Central memory CD8-positive, alpha-beta T cell (primary cell): ENCODE results near the gene SLC7A8.

Experiments
- ATAC-seq: fragments of 150-1000 bp; cut with Tn5 transposase; replicated peaks from 2 replicates; pipeline ENCODE4 v1.10.0; 2022; ENCODE audit warnings: mild to moderate bottlenecking, moderate FRiP score, moderate number of reproducible peaks; ENCODE audit not compliant: poor library complexity, severe bottlenecking; ENCODE audit errors: extremely low read depth
- DNase-seq, 2 donors: peaks; one replicate each; pipeline ENCODE4 v3.0.0; 2021; ENCODE audit warnings: low spot score in 2 of 2
- H3K27ac Mint-ChIP-seq: one replicate; pipeline ENCODE4 v1.8.0; 2022; ENCODE audit warnings: low read depth, mild to moderate bottlenecking, moderate library complexity, mixed read lengths
- H3K27me3 Mint-ChIP-seq: one replicate; pipeline ENCODE4 v1.8.0; 2022; ENCODE audit warnings: mixed read lengths
- H3K36me3 Mint-ChIP-seq: one replicate; pipeline ENCODE4 v1.8.0; 2022; ENCODE audit warnings: mild to moderate bottlenecking, moderate library complexity, mixed read lengths; ENCODE audit not compliant: insufficient read depth
- H3K4me1 Mint-ChIP-seq: one replicate; pipeline ENCODE4 v1.8.0; 2022; ENCODE audit warnings: mixed read lengths
- H3K4me3 Mint-ChIP-seq: one replicate; pipeline ENCODE4 v1.8.0; 2022; ENCODE audit warnings: mild to moderate bottlenecking, moderate library complexity, mixed read lengths
- H3K9me3 Mint-ChIP-seq: one replicate; pipeline ENCODE4 v1.8.0; 2022; ENCODE audit warnings: mixed read lengths

The SLC7A8 gene

DNA sequence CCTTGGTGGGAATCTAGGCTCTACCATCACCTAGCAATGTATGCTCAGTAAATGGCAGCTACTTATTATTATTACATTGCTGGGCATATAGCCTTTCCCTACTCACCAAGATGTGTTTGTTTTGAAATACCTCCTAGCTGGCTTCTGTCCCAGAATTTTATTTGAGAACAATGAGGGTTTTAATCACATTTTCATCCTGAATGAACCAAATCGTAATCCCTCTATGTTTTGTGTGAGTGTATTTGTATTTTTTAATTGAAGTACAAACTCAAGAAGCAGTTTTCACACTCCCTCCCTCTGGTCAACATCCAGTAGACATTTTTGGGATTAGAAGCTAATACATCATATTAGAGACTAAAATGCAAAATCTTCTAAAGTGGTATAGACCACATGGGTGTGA is 7.6 kb downstream of the SLC7A8 start:
- no peak overlapping the region for H3K27ac Mint-ChIP-seq
- H3K4me3 Mint-ChIP-seq: no peak overlapping the region
- no peak for DNase-seq
- H3K36me3 Mint-ChIP-seq: no peaks in the 10 kb centered on the region
- ATAC-seq: no peak
- no peaks in the 10 kb centered on the region for H3K4me1 Mint-ChIP-seq
- peaks cover 57% of the 10 kb centered on the region for H3K27me3 Mint-ChIP-seq
- H3K9me3 Mint-ChIP-seq: no peaks in the 10 kb centered on the region

DNA sequence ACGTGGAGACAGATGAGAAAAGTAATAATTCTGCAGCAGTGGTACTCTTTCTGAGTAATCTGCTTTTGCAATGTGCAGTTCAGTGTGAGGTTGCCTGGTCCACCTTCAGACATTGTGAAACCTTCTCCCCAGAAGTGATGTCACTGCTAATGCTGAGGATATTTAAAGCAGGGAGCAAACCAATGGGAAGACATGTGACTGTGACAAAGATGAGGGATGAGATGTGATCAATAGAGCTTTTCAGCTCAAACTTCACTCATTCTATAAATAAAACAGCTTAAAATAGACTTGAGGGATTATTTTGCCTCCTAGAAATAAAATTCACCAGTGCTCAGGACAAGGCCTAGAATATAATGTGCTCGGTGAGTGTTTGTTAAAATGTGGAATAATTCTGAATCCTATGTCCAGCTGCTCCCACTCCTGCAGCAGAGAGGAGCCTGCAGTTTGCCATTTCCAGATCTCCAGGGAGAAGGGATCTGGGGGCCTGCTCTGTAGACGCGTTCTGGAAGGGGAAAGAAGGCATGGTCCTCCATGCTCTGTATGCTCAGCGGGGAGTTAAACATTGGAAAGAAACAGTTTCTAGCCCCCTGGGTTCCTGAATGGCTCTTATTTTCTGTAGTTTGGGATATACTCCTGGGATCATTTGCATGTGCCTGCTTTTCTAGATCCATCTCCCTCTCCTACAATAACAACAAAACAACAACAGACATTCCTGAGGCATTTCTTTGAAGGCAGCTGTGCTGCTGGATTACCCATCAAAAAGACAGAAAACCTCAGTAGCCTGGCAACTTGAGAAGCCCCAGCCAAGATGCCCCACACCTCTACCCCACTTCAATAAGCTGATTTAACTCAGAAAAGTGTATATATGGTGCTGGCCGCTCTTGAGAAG is 8.9 kb downstream of the SLC7A8 start:
- H3K4me1 Mint-ChIP-seq: no peaks in the 10 kb centered on the region
- DNase-seq (no peak), ATAC-seq (no peak)
- no peak overlapping the region for H3K27ac Mint-ChIP-seq
- peaks cover 64% of the 10 kb centered on the region for H3K27me3 Mint-ChIP-seq
- H3K4me3 Mint-ChIP-seq: no peak overlapping the region
- H3K36me3 Mint-ChIP-seq: no peaks in the 10 kb centered on the region
- no peaks in the 10 kb centered on the region for H3K9me3 Mint-ChIP-seq

DNA sequence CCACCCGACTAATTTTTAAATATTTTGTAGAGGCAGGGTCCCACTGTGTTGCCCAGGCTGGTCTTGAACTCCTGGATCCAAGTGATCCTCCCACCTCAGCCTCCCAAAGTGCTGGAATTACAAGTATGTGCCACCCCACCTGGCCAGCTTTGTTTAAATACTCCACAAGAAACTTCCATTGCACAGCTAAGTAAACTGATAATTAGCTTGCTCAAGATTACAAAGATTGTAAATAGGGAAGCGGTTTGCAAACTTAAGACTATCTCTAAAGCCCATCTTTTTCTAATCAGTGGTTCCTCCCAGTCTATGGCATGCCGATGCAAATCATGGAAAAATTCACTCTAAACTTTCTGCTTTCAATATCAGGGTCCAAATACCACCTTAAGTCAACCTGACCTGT is 9.7 kb downstream of the SLC7A8 start:
- no peaks in the 10 kb centered on the region for H3K9me3 Mint-ChIP-seq
- ATAC-seq: no peak
- H3K27ac Mint-ChIP-seq: no peak overlapping the region
- H3K27me3 Mint-ChIP-seq: peaks cover 64% of the 10 kb centered on the region
- H3K4me1 Mint-ChIP-seq: no peaks in the 10 kb centered on the region
- H3K36me3 Mint-ChIP-seq: no peaks in the 10 kb centered on the region
- H3K4me3 Mint-ChIP-seq: no peak overlapping the region
- DNase-seq: no peak

DNA sequence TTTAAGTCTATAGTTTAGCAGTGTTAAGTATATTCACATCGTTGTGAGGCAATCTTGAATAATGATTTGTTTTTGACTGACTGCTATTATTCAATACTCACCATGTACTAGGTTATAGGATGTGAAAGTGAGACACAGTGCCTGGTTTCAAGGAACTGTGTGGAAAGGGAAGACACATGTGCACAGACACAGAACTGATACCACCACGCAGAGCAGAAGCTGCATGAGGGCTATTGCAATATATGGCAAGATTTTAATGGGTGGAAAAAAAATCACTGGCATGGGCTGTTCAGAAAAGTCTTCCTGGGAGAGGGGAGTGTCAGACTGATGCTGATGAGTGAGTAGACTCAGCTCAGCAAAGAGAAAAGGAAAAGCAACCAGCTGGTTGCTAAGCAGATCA is 10.4 kb downstream of the SLC7A8 start:
- peaks cover 3% of the 10 kb centered on the region for H3K36me3 Mint-ChIP-seq
- H3K4me3 Mint-ChIP-seq: no peak overlapping the region
- ATAC-seq (no peak), DNase-seq (no peak)
- H3K27ac Mint-ChIP-seq: no peak overlapping the region
- H3K27me3 Mint-ChIP-seq: peaks cover 71% of the 10 kb centered on the region
- H3K9me3 Mint-ChIP-seq: no peaks in the 10 kb centered on the region
- H3K4me1 Mint-ChIP-seq: no peaks in the 10 kb centered on the region

DNA sequence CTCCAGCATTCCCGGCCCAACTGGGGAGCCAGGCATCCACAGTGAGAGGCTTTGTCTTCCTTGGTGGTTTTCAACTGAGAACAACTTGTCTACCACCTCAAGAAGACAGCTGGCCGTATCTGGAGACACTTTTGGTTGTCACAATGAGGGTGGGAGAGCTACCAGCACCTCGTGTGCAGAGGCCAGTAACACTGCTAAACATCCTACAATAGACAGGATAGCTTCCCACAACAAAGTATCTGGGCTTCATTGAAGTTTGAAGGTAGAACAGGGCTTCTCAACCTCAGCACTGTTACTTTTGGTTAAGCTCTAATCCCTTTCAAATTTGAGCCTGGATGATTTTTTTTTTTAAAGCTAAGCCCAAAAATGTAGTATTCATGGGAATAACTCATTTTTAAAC is 10.9 kb downstream of the SLC7A8 start:
- Mint-ChIP-seq H3K9me3 (no peaks in the 10 kb centered on the region), H3K27ac (no peak overlapping the region), H3K4me1 (no peaks in the 10 kb centered on the region), H3K27me3 (peaks cover 76% of the 10 kb centered on the region), H3K4me3 (no peak overlapping the region), H3K36me3 (peaks cover 3% of the 10 kb centered on the region)
- no peak for DNase-seq
- no peak for ATAC-seq

DNA sequence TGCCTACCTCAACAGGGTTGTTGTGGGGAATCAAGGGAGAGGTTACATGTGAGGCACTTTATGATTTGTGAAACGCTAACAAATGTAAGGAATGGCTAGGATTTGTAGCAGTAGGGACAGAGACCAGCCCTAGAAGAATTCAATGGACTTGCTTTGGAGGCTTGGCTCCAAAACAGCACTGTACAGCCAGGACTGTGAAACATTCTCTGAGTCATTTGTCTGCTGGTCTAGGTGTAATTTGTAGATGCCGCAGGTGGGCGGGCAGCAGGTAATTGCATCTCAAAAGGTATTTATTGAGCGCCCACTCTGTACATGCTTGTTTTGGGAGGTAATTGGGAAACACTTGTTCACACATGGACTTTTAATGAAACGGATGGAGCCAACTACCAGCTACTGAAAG is 11.4 kb downstream of the SLC7A8 start:
- H3K4me1 Mint-ChIP-seq: no peaks in the 10 kb centered on the region
- no peaks in the 10 kb centered on the region for H3K9me3 Mint-ChIP-seq
- H3K27ac Mint-ChIP-seq: no peak overlapping the region
- no peak for ATAC-seq
- no peak overlapping the region for H3K4me3 Mint-ChIP-seq
- H3K36me3 Mint-ChIP-seq: peaks cover 3% of the 10 kb centered on the region
- no peak for DNase-seq
- peaks cover 79% of the 10 kb centered on the region for H3K27me3 Mint-ChIP-seq

DNA sequence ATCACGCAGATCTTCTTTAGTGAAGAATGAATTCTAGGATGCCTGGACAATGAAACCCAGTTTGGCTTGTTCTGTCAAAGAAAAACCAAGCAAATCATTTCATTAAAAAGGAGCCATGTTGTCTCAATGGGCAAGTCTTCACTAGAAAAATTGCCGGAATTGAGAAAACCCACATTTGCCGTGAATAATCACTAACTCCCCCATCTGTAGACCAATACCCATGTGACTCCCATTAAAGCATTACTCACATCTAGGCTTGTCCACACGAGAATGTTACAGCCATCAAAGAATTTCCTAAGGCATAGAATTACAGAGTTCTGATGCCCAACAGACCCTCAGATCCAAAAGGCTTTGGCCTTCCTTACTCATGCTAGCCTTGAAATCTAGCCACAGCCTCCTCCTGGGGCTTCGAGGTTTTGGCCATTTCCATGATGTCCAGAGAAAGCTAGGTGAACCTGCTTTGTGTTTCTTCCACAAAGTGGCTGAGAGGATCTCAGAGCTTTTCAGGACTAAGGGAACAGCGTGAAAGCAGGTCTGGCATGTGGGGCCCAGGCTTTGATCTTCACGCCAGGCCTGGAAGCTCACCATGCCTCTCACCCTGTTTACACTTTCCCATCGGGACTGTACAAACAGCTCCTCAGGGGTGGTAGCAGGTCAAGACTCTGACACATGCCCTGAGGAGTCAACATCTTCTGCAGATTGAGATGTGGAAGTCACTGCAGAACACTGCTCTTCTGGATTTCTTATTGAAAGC is 12.1 kb downstream of the SLC7A8 start:
- no peak overlapping the region for H3K4me3 Mint-ChIP-seq
- H3K36me3 Mint-ChIP-seq: peaks cover 3% of the 10 kb centered on the region
- H3K27me3 Mint-ChIP-seq: peaks cover 76% of the 10 kb centered on the region
- no peak overlapping the region for H3K27ac Mint-ChIP-seq
- H3K9me3 Mint-ChIP-seq: no peaks in the 10 kb centered on the region
- no peak for DNase-seq
- H3K4me1 Mint-ChIP-seq: no peaks in the 10 kb centered on the region
- no peak for ATAC-seq

DNA sequence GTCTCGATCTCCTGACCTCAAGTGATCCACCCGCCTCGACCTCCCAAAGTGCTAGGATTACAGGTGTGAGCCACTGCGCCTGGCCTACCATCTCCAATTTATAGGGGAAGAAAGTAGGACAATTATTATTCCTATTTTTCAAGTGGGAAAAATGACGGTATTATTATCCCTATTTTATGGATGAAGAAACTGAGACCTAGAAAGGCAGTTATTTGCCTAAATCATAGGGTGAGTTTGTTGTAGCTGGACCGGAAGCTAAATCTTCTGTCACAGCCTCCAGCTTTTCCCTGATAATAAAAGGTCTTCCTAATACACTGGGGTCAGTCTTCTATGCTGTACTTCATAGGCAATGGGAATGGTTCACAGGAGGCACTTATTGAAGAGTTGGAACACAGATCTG is 13.8 kb downstream of the SLC7A8 start:
- H3K27ac Mint-ChIP-seq: no peak overlapping the region
- no peak for DNase-seq
- no peak overlapping the region for H3K4me3 Mint-ChIP-seq
- H3K36me3 Mint-ChIP-seq: peaks cover 3% of the 10 kb centered on the region
- peaks cover 65% of the 10 kb centered on the region for H3K27me3 Mint-ChIP-seq
- no peaks in the 10 kb centered on the region for H3K9me3 Mint-ChIP-seq
- ATAC-seq: no peak
- H3K4me1 Mint-ChIP-seq: no peaks in the 10 kb centered on the region

DNA sequence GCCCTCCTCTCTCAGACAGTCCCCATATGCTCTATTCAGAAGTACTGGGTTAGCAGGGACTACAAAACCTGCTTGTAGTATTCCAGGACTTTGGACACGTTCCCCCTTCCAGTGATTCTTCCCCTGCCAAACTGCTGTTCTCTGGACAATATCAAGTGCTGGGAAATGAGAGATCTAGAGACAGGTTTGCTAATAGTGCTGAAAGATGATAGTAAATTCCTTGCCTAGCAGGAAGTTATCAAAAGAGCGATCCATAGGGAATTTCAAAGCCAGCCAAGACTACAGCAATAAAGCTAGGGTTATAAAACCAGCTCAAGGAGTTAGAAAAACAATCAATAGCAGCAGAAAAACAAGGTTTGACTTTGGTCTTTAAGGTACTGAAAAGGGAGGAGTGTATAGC is 15.2 kb downstream of the SLC7A8 start:
- H3K9me3 Mint-ChIP-seq: no peaks in the 10 kb centered on the region
- DNase-seq (no peak), ATAC-seq (no peak)
- H3K36me3 Mint-ChIP-seq: peaks cover 3% of the 10 kb centered on the region
- no peak overlapping the region for H3K27ac Mint-ChIP-seq
- H3K27me3 Mint-ChIP-seq: peaks cover 58% of the 10 kb centered on the region
- H3K4me1 Mint-ChIP-seq: no peaks in the 10 kb centered on the region
- H3K4me3 Mint-ChIP-seq: no peak overlapping the region

DNA sequence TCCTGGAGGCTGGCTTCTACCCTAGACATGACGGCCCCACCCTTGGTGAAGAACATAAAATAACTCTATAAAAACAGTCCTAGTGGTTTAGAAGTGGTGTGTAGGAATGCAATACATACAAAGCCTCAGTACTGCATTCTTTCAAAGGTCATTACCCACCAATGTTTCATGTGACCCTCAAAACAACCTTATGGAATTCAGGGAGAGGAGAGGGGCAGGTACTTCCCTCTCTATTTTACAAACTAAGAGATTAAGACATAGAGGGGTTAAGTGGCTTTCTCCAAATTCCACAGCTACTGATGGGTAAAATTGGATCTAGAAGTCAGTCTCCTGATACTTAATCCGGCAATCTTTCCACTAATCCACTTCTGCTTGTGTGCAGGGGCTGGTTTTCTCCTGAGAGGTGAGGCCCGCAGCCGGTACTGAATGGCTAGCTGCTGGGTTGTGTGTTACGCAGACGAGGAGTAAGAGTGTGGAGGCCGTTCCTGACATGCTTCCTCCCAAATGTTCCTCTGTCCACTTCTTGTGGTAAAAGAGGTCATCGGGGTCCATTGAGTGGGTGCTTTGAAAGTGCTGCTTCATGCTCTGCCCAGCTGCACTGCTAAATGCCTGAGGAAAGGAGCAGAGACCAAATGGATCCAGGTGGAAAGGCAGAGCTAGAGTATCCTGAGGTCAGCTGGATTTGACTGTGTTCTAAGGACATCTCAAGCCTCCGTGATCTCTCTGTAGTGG is 16.2 kb downstream of the SLC7A8 start:
- no peak for ATAC-seq
- DNase-seq: no peak
- no peak overlapping the region for H3K4me3 Mint-ChIP-seq
- no peaks in the 10 kb centered on the region for H3K4me1 Mint-ChIP-seq
- H3K27me3 Mint-ChIP-seq: peaks cover 48% of the 10 kb centered on the region
- H3K27ac Mint-ChIP-seq: no peak overlapping the region
- H3K9me3 Mint-ChIP-seq: no peaks in the 10 kb centered on the region
- peaks cover 3% of the 10 kb centered on the region for H3K36me3 Mint-ChIP-seq

DNA sequence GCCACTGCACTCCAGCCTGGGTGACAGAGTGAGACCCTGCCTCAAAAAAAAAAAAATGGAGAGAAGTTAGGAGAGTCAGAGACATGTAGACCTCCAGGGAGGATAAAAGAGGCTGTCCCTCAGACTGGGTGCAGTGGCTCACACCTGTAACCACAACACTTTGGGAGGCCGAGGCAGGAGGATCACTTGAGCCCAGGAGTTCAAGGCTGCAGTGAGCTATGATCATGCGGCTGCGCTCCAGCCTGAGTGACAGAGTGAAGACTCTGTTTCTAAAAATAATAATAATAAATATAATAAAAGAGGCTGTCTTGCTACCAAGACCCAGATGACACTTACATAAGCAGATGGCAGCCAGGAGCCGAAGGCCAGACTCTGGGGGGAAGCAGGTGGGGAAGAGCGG is 18.5 kb downstream of the SLC7A8 start:
- no peak for DNase-seq
- Mint-ChIP-seq H3K27ac (no peak overlapping the region), H3K9me3 (no peaks in the 10 kb centered on the region), H3K36me3 (peaks cover 3% of the 10 kb centered on the region), H3K4me3 (no peak overlapping the region), H3K4me1 (no peaks in the 10 kb centered on the region), H3K27me3 (peaks cover 40% of the 10 kb centered on the region)
- ATAC-seq: no peak

DNA sequence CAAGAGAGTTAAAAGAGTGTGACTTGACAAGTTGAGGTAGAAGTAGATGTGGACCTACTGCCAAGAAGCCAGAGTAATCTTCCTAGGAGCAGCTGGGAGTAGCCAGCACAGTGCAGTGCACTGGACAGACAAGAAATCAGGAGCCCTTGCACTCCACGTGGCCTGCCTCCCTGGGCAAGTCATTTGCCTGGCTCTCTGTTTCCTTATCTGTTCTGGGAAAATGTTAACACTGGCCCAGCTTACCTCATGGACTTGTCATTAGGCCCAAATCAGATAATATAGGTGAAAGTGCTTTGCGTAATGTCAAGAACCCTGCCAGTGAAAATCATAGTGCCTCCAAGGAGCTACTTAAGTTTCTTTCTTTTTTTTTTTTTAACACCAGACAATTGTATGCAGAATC is 19.2 kb downstream of the SLC7A8 start:
- no peaks in the 10 kb centered on the region for H3K4me1 Mint-ChIP-seq
- H3K4me3 Mint-ChIP-seq: no peak overlapping the region
- H3K27me3 Mint-ChIP-seq: peaks cover 47% of the 10 kb centered on the region
- H3K9me3 Mint-ChIP-seq: no peaks in the 10 kb centered on the region
- no peak for DNase-seq
- H3K27ac Mint-ChIP-seq: no peak overlapping the region
- no peak for ATAC-seq
- peaks cover 3% of the 10 kb centered on the region for H3K36me3 Mint-ChIP-seq
